GM19193 (cell line): ENCODE measurements around the gene CGREF1.

Experiments used
- POLR2A ChIP-seq: IDR thresholded peaks from 4 replicates; pipeline ENCODE4 v1.6.1; 2011; ENCODE audit not compliant: insufficient read depth, insufficient read length; ENCODE audit errors: extremely low read depth

Gene CGREF1

GRCh38 chr2:27096748-27097297 is 22.1 kb downstream of the CGREF1 start:
- TF ChIP-seq POLR2A = no peak

GRCh38 chr2:27095745-27096651 is 22.9 kb downstream of the CGREF1 start:
- peak; percentile 34 for TF ChIP-seq POLR2A

- TF ChIP-seq POLR2A = no peak
These were observed 23.5 kb downstream of the CGREF1 start for GRCh38 chr2:27095427-27095744.

- TF ChIP-seq POLR2A = no peak
These were observed 24.5 kb downstream of the CGREF1 start for GRCh38 chr2:27094353-27094984.

- no peak for TF ChIP-seq POLR2A
These were observed 25.2 kb downstream of the CGREF1 start for GRCh38 chr2:27093430-27094352.

GRCh38 chr2:27092696-27093429 is 26.1 kb downstream of the CGREF1 start:
- TF ChIP-seq POLR2A = no peak

GRCh38 chr2:27091746-27092695 is 26.9 kb downstream of the CGREF1 start:
- TF ChIP-seq POLR2A = no peak

- no peak for TF ChIP-seq POLR2A
These were observed 29.6 kb downstream of the CGREF1 start for GRCh38 chr2:27089111-27089954.

GRCh38 chr2:27088634-27089033 is 30.3 kb downstream of the CGREF1 start:
- no peak for TF ChIP-seq POLR2A

GRCh38 chr2:27087823-27088410 is 31.0 kb downstream of the CGREF1 start:
- no peak for TF ChIP-seq POLR2A

- peak; percentile 36 for TF ChIP-seq POLR2A
These were observed 32.0 kb downstream of the CGREF1 start, which contains the start of gene KHK for GRCh38 chr2:27086724-27087593. TSS of gene KHK (plus strand) at chr2:27086772. CDS start at chr2:27087260, 488 bp downstream.
